Trophoblast cell (in vitro differentiated cells and primary cell): Measurements from ENCODE around the gene ARHGEF16.

Source experiments
- DNase-seq, 2 donors: peaks; one replicate each; pipeline ENCODE4 v3.0.0-alpha.2; 2016
- H2AFZ ChIP-seq: 2 replicates; pipeline ENCODE4 v1.6.1; 2013; ENCODE audit warnings: low read length, moderate library complexity, mild to moderate bottlenecking; ENCODE audit not compliant: insufficient read depth, poor library complexity
- H2AK5ac ChIP-seq: 2 replicates; pipeline ENCODE4 v1.6.1; 2013; ENCODE audit warnings: mild to moderate bottlenecking, low read length
- H2BK120ac ChIP-seq: 2 replicates; pipeline ENCODE4 v1.6.1; 2013; ENCODE audit warnings: low read length, mild to moderate bottlenecking, moderate library complexity; ENCODE audit not compliant: insufficient read depth, poor library complexity
- H2BK12ac ChIP-seq: 2 replicates; pipeline ENCODE4 v1.6.1; 2013; ENCODE audit warnings: mild to moderate bottlenecking, low read length, moderate library complexity
- H2BK5ac ChIP-seq: 2 replicates; pipeline ENCODE4 v1.6.1; 2013; ENCODE audit warnings: low read length, low read depth, moderate library complexity, mild to moderate bottlenecking; ENCODE audit not compliant: poor library complexity
- H3K14ac ChIP-seq: 2 replicates; pipeline ENCODE4 v1.6.1; 2013; ENCODE audit warnings: mild to moderate bottlenecking, low read length
- H3K18ac ChIP-seq: 2 replicates; pipeline ENCODE4 v1.6.1; 2013; ENCODE audit warnings: mild to moderate bottlenecking, low read length
- H3K23ac ChIP-seq: 2 replicates; pipeline ENCODE4 v1.6.1; 2013; ENCODE audit warnings: low read length
- H3K27ac ChIP-seq: 2 replicates; pipeline ENCODE4 v1.5.1; 2013; ENCODE audit warnings: low read depth, mild to moderate bottlenecking, inconsistent platforms, low read length, moderate library complexity
- H3K27me3 ChIP-seq: 2 replicates; pipeline ENCODE4 v1.6.1; 2013; ENCODE audit warnings: inconsistent platforms, mild to moderate bottlenecking, low read length, moderate library complexity; ENCODE audit not compliant: insufficient read depth
- H3K36me3 ChIP-seq, 2 experiments: 1 replicate in 1 of 2; 2 replicates in 1 of 2; pipeline ENCODE4 v1.6.1; 2013; ENCODE audit warnings: low read length in 2 of 2, mild to moderate bottlenecking in 2 of 2, moderate library complexity in 1 of 2; ENCODE audit not compliant: insufficient read depth in 2 of 2, control insufficient read depth in 1 of 2
- H3K4ac ChIP-seq: 2 replicates; pipeline ENCODE4 v1.6.1; 2013; ENCODE audit warnings: low read depth, mild to moderate bottlenecking, low read length, moderate library complexity
- H3K4me1 ChIP-seq, 2 experiments: 1 replicate in 1 of 2; 2 replicates in 1 of 2; pipeline ENCODE4 v1.6.1; 2013; ENCODE audit warnings: low read length in 2 of 2, mild to moderate bottlenecking in 2 of 2, moderate library complexity in 1 of 2; ENCODE audit not compliant: insufficient read depth in 2 of 2, control insufficient read depth in 1 of 2
- H3K4me2 ChIP-seq: 2 replicates; pipeline ENCODE4 v1.6.1; 2013; ENCODE audit warnings: inconsistent platforms, mild to moderate bottlenecking, low read length, moderate library complexity
- H3K4me3 ChIP-seq: 2 replicates; pipeline ENCODE4 v1.5.1; 2013; ENCODE audit warnings: mild to moderate bottlenecking, low read depth, low read length, inconsistent platforms
- H3K79me1 ChIP-seq: one replicate; pipeline ENCODE4 v1.6.1; 2013; ENCODE audit warnings: low read length
- H3K79me2 ChIP-seq: 2 replicates; pipeline ENCODE4 v1.6.1; 2013; ENCODE audit warnings: low read length, mild to moderate bottlenecking; ENCODE audit not compliant: control insufficient read depth, insufficient read depth, poor library complexity
- H3K9ac ChIP-seq: 2 replicates; pipeline ENCODE4 v1.6.1; 2013; ENCODE audit warnings: mild to moderate bottlenecking, low read length
- H3K9me3 ChIP-seq: 2 replicates; pipeline ENCODE4 v1.6.1; 2013; ENCODE audit warnings: low read depth, mild to moderate bottlenecking, control low read depth, inconsistent platforms, low read length; ENCODE audit not compliant: insufficient read depth
- H4K12ac ChIP-seq: 2 replicates; pipeline ENCODE4 v1.6.1; 2013; ENCODE audit warnings: low read depth, mild to moderate bottlenecking, low read length, moderate library complexity
- H4K8ac ChIP-seq: 2 replicates; pipeline ENCODE4 v1.6.1; 2013; ENCODE audit warnings: low read depth, mild to moderate bottlenecking, low read length, moderate library complexity
- H4K91ac ChIP-seq: one replicate; pipeline ENCODE4 v1.6.1; 2013; ENCODE audit warnings: low read depth, mild to moderate bottlenecking, low read length, moderate library complexity
- WGBS: extraction: QIAGEN DNeasy Blood & Tissue Kit; methylation state at CpG from one replicate; pipeline ENCODE4 v1.1.7; 2013; ENCODE audit warnings: missing lambda C conversion rate; ENCODE audit not compliant: insufficient read length, insufficient coverage; ENCODE audit errors: extremely low coverage; 5-methylcytosine and 5-hydroxymethylcytosine counted together

Gene ARHGEF16

DNA sequence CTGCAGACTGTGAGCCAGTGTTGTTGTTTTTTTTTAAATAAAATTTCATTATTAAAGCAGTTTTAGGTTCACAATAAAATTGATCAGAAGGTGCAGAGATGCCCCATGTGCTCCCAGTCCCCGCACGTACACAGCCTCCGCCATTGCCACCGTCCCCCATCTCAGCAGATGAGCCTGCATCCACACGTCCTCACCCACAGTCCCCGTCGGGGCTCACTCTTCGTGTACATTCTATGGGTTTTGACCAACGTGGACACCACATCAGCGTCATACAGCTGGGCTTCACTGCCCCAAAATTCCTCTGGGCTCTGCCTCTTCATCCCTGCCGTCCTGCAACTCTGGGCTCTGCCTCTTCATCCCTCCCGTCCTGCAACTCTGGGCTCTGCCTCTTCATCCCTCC lies 11.6 kb upstream of the ARHGEF16 start:
- no peak overlapping the region for H2BK120ac ChIP-seq
- H3K4me2 ChIP-seq, result no peak overlapping the region
- DNase-seq, result no peak
- no CpG with 5 or more reads among the region's 12 CpGs for WGBS
- H3K23ac ChIP-seq, result no peak overlapping the region
- no peak overlapping the region for H4K12ac ChIP-seq
- H3K27me3 ChIP-seq, result no peaks in the 10 kb centered on the region
- H3K9ac ChIP-seq, result no peak overlapping the region
- no peak overlapping the region for H3K14ac ChIP-seq
- no peak overlapping the region for H3K18ac ChIP-seq
- no peaks in the 10 kb centered on the region for H3K9me3 ChIP-seq
- H4K91ac ChIP-seq, result no peak overlapping the region
- no peak overlapping the region for H2AFZ ChIP-seq
- no peaks in the 10 kb centered on the region for H3K36me3 ChIP-seq
- no peak overlapping the region for H2BK12ac ChIP-seq
- no peak overlapping the region for H3K27ac ChIP-seq
- H3K79me2 ChIP-seq, result no peaks in the 10 kb centered on the region
- H3K79me1 ChIP-seq, result no peaks in the 10 kb centered on the region
- no peak overlapping the region for H4K8ac ChIP-seq
- H3K4ac ChIP-seq, result no peak overlapping the region
- no peak overlapping the region for H2AK5ac ChIP-seq
- H3K4me3 ChIP-seq, result no peak overlapping the region
- H2BK5ac ChIP-seq, result no peak overlapping the region
- no peaks in the 10 kb centered on the region for H3K4me1 ChIP-seq

DNA sequence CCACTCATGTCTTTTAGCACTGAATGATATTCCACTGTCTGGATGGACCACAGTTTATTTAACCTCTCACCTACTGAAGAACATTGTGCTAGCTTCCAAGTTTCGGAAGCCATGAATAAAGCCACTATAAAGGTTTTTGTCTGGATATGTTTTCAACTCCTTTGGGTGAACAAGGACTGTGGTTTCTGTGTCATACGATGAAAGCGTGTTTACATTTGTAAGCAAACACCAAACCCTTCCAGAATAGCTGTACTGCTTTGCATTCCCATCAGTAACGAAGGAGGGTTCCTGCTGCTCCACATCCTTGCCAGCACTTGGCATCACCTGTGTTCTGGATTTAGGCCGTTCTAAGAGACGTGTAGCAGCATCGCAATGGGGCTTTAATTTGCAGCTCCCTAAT lies 10.7 kb upstream of the ARHGEF16 start:
- H4K8ac ChIP-seq, result no peak overlapping the region
- no peak overlapping the region for H4K12ac ChIP-seq
- H2AFZ ChIP-seq, result no peak overlapping the region
- no peak overlapping the region for H2BK12ac ChIP-seq
- H3K27me3 ChIP-seq, result no peaks in the 10 kb centered on the region
- no peaks in the 10 kb centered on the region for H3K79me2 ChIP-seq
- H3K18ac ChIP-seq, result no peak overlapping the region
- H3K4me3 ChIP-seq, result no peak overlapping the region
- H3K36me3 ChIP-seq, result no peaks in the 10 kb centered on the region
- WGBS, result no CpG with 5 or more reads among the region's 7 CpGs
- no peaks in the 10 kb centered on the region for H3K9me3 ChIP-seq
- H4K91ac ChIP-seq, result no peak overlapping the region
- no peaks in the 10 kb centered on the region for H3K4me1 ChIP-seq
- no peak overlapping the region for H3K9ac ChIP-seq
- no peak overlapping the region for H2BK120ac ChIP-seq
- H3K4me2 ChIP-seq, result no peak overlapping the region
- H3K14ac ChIP-seq, result no peak overlapping the region
- no peak overlapping the region for H2BK5ac ChIP-seq
- H3K27ac ChIP-seq, result no peak overlapping the region
- H3K23ac ChIP-seq, result no peak overlapping the region
- no peak for DNase-seq
- H3K79me1 ChIP-seq, result no peaks in the 10 kb centered on the region
- no peak overlapping the region for H3K4ac ChIP-seq
- no peak overlapping the region for H2AK5ac ChIP-seq

DNA sequence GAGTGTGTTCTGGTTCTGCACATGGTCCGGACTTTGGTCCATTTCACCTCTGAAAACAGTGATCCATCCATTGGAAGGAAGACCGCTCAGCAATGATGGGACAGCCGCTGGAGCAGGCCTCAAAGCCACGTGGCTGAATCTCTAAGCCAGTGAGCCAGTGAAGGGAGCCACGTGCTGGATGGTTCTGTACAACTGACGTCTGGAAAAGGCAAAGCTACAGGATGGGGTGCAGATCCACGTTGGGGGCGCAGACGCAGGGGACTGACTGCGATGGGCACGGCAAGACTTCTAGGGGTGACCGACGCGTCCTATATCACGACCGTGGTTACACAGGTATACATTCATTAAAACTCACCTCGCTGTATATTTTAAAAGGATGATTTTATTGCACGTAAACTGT lies 10.2 kb upstream of the ARHGEF16 start:
- no peaks in the 10 kb centered on the region for H3K79me1 ChIP-seq
- no peak for DNase-seq
- no peak overlapping the region for H2AFZ ChIP-seq
- no peak overlapping the region for H3K14ac ChIP-seq
- no peaks in the 10 kb centered on the region for H3K36me3 ChIP-seq
- no peak overlapping the region for H4K8ac ChIP-seq
- H3K27me3 ChIP-seq, result no peaks in the 10 kb centered on the region
- H2AK5ac ChIP-seq, result no peak overlapping the region
- H3K18ac ChIP-seq, result no peak overlapping the region
- H4K91ac ChIP-seq, result no peak overlapping the region
- H3K4ac ChIP-seq, result no peak overlapping the region
- H3K4me3 ChIP-seq, result no peak overlapping the region
- no peaks in the 10 kb centered on the region for H3K79me2 ChIP-seq
- H3K9me3 ChIP-seq, result no peaks in the 10 kb centered on the region
- H2BK12ac ChIP-seq, result no peak overlapping the region
- H2BK120ac ChIP-seq, result no peak overlapping the region
- H3K9ac ChIP-seq, result no peak overlapping the region
- no peak overlapping the region for H3K27ac ChIP-seq
- H3K23ac ChIP-seq, result no peak overlapping the region
- no peak overlapping the region for H3K4me2 ChIP-seq
- no CpG with 5 or more reads among the region's 18 CpGs for WGBS
- H4K12ac ChIP-seq, result no peak overlapping the region
- H2BK5ac ChIP-seq, result no peak overlapping the region
- no peaks in the 10 kb centered on the region for H3K4me1 ChIP-seq

DNA sequence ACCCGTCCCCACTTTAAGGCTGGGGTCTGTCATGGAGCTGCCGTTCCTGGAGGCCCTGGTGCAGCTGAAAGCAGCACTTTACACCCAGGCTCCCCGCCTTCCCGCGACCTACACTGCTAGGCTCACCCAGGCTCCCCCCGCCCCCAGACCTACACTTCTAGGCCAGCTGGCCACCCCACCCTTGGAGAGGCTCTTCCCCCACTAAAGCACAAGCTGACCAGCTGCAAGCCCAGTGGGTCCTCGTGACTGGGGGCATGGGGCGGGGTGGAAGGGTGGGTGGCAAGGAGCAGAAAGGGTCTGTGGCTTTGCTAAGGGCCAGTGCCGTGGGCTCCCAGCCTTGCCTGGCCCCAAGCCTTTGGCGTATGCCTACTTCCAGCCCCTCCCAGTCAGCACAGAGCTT lies 9.7 kb upstream of the ARHGEF16 start:
- Histone ChIP-seq H3K23ac (no peak overlapping the region), H2AFZ (no peak overlapping the region), H3K79me1 (no peaks in the 10 kb centered on the region), H3K79me2 (no peaks in the 10 kb centered on the region), H2AK5ac (no peak overlapping the region), H4K91ac (no peak overlapping the region), H3K9ac (no peak overlapping the region), H2BK5ac (no peak overlapping the region), H4K12ac (no peak overlapping the region), H2BK120ac (no peak overlapping the region), H3K36me3 (no peaks in the 10 kb centered on the region), H3K9me3 (no peaks in the 10 kb centered on the region), H3K4me1 (no peaks in the 10 kb centered on the region), H3K27ac (no peak overlapping the region), H3K27me3 (no peaks in the 10 kb centered on the region), H3K14ac (no peak overlapping the region), H3K18ac (no peak overlapping the region), H3K4me2 (no peak overlapping the region), H3K4me3 (no peak overlapping the region), H3K4ac (no peak overlapping the region), H2BK12ac (no peak overlapping the region), H4K8ac (no peak overlapping the region)
- no CpG with 5 or more reads among the region's 10 CpGs for WGBS
- no peak for DNase-seq
